Measurements from ENCODE around the gene SEC61B.

GRCh38 chr9:99230206-99230605 lies 8.1 kb downstream of the SEC61B start:
- TF ChIP-seq CTCF (IDR thresholded peaks at IDR 0.05): no peak
- no peak for TF ChIP-seq POLR2A (IDR thresholded peaks at IDR 0.05)
- no peak for TF ChIP-seq EP300 (IDR thresholded peaks at IDR 0.05)
